SK-N-SH (cell line): ENCODE data around the gene SELPLG. TPM values are rescaled to one million over a fixed set of nuclear protein-coding genes. Genes with fewer than 3 reads are reported as not detected.

ENCODE experiments used
- CTCF ChIA-PET: fragments of 300-600, 350-600 bp; formaldehyde crosslinking; extraction: SDS; loops from one replicate; lab custom pipeline; 2021; lab: Yijun Ruan, JAX
- POLR2A ChIA-PET: fragments of 350-600 bp; sonication (Branson Sonifier 250); formaldehyde crosslinking; extraction: SDS; loops from one replicate; lab custom pipeline; 2020; ENCODE audit warnings: antibody characterized with exemption, inconsistent platforms; lab: Yijun Ruan, JAX
- DNase-seq: peaks from one replicate; pipeline ENCODE4 v3.0.0; 2012
- H2AFZ ChIP-seq: fragments of 200-600 bp; sonication (generic); 2 replicates; pipeline ENCODE4 v1.8.1; 2016; ENCODE audit warnings: antibody characterized with exemption, mild to moderate bottlenecking, low read depth
- H3F3A ChIP-seq: fragments of 200-600 bp; sonication (generic); replicated peaks from 2 replicates; pipeline ENCODE3; 2016; ENCODE audit warnings: antibody characterized with exemption, mild to moderate bottlenecking; ENCODE audit not compliant: insufficient read depth
- H3K27ac ChIP-seq, 2 experiments: fragments of 200-500 bp in 1 of 2; fragments of 200-600 bp in 1 of 2; sonication (Bioruptor generic) in 1 of 2; sonication (generic), shearing (Covaris generic) in 1 of 2; 2 replicates each; pipeline versions ENCODE4 v1.5.1 to v1.6.1; 2014 to 2016; ENCODE audit warnings: low read depth in 2 of 2, inconsistent platforms in 1 of 2, low read length in 1 of 2, mild to moderate bottlenecking in 1 of 2, mixed read lengths in 1 of 2
- H3K27me3 ChIP-seq: fragments of 200-600 bp; sonication (generic), shearing (Covaris generic); 2 replicates; pipeline ENCODE4 v1.6.1; 2016; ENCODE audit warnings: mixed run types; ENCODE audit not compliant: insufficient read depth
- H3K36me3 ChIP-seq, 2 experiments: fragments of 200-500 bp in 1 of 2; fragments of 200-600 bp in 1 of 2; sonication (Bioruptor generic) in 1 of 2; sonication (generic) in 1 of 2; replicated peaks in 1 of 2; 2 replicates each; pipeline versions ENCODE3 to v1.5.1; 2014 to 2016; ENCODE audit warnings: low read length in 1 of 2, mild to moderate bottlenecking in 1 of 2; ENCODE audit not compliant: insufficient read depth in 2 of 2, control insufficient read depth in 1 of 2
- H3K4me1 ChIP-seq, 2 experiments: fragments of 200-500 bp in 1 of 2; fragments of 200-600 bp in 1 of 2; sonication (Bioruptor generic) in 1 of 2; sonication (generic), shearing (Covaris generic) in 1 of 2; 2 replicates each; pipeline versions ENCODE4 v1.5.1 to v1.6.1; 2014 to 2016; ENCODE audit warnings: low read depth in 1 of 2, low read length in 1 of 2, mixed run types in 1 of 2; ENCODE audit not compliant: insufficient read depth in 2 of 2, control insufficient read depth in 1 of 2
- H3K4me2 ChIP-seq: fragments of 200-600 bp; sonication (generic), shearing (Covaris generic); 2 replicates; pipeline ENCODE4 v1.6.1; 2017; ENCODE audit warnings: mixed run types
- H3K4me3 ChIP-seq, 2 experiments: fragments of 200-500 bp in 1 of 2; fragments of 200-600 bp in 1 of 2; sonication (Bioruptor generic) in 1 of 2; sonication (generic), shearing (Covaris generic) in 1 of 2; 2 replicates each; pipeline versions ENCODE4 v1.5.1 to v1.8.1; 2014 to 2016; ENCODE audit warnings: low read depth in 2 of 2, inconsistent platforms in 1 of 2, low read length in 1 of 2, mild to moderate bottlenecking in 1 of 2, mixed read lengths in 1 of 2, moderate library complexity in 1 of 2
- H3K79me2 ChIP-seq: fragments of 200-600 bp; sonication (generic); 2 replicates; pipeline ENCODE4 v1.8.1; 2017; ENCODE audit warnings: mild to moderate bottlenecking; ENCODE audit not compliant: insufficient read depth
- H3K9ac ChIP-seq: fragments of 200-600 bp; sonication (generic); 2 replicates; pipeline ENCODE4 v1.6.1; 2017; ENCODE audit warnings: mixed run types
- H3K9me2 ChIP-seq: fragments of 200-600 bp; sonication (generic); 2 replicates; pipeline ENCODE4 v1.6.1; 2017; ENCODE audit warnings: mixed run types
- H3K9me3 ChIP-seq: fragments of 200-600 bp; sonication (generic); 2 replicates; pipeline ENCODE4 v1.6.1; 2017; ENCODE audit warnings: mixed run types, mild to moderate bottlenecking, moderate library complexity
- H4K20me1 ChIP-seq: fragments of 200-600 bp; sonication (generic); 2 replicates; pipeline ENCODE4 v1.6.1; 2017; ENCODE audit warnings: mild to moderate bottlenecking, mixed run types; ENCODE audit not compliant: insufficient read depth
- CTCF ChIP-seq: fragments of 200-600 bp; sonication (generic); IDR thresholded peaks from 2 replicates; pipeline ENCODE4 v1.6.1; 2017; ENCODE audit warnings: antibody characterized with exemption, mild to moderate bottlenecking, moderate library complexity
- ELF1 ChIP-seq: IDR thresholded peaks from 2 replicates; pipeline ENCODE4 v1.4.0; 2012
- EP300 ChIP-seq, 2 experiments: IDR thresholded peaks; 2 replicates each; pipeline versions ENCODE4 v1.4.0 to v1.6.1; 2012; ENCODE audit warnings: borderline replicate concordance in 1 of 2, low read depth in 1 of 2, low read length in 1 of 2
- GATA2 ChIP-seq: sonication (generic); formaldehyde crosslinking; IDR thresholded peaks from 2 replicates; pipeline ENCODE4 v1.5.0; 2020; ENCODE audit warnings: mild to moderate bottlenecking, missing genetic modification reagents
- JUND ChIP-seq: IDR thresholded peaks from 2 replicates; pipeline ENCODE4 v1.4.0; 2012
- RAD21 ChIP-seq: IDR thresholded peaks from 2 replicates; pipeline ENCODE4 v1.6.1; 2012; ENCODE audit warnings: mild to moderate bottlenecking, low read length
- RFX5 ChIP-seq: IDR thresholded peaks from 2 replicates; pipeline ENCODE4 v1.6.1; 2012; ENCODE audit warnings: mild to moderate bottlenecking, improper control_type of control experiment, low read length
- TCF12 ChIP-seq: IDR thresholded peaks from 2 replicates; pipeline ENCODE4 v1.4.0; 2012
- TEAD4 ChIP-seq: IDR thresholded peaks from 2 replicates; pipeline ENCODE4 v1.4.0; 2012; ENCODE audit warnings: mild to moderate bottlenecking, borderline replicate concordance; ENCODE audit not compliant: insufficient read depth
- YY1 ChIP-seq: IDR thresholded peaks from 2 replicates; pipeline ENCODE4 v1.4.0; 2012; ENCODE audit warnings: low read depth, mild to moderate bottlenecking
- WGBS: methylation state at CpG from one replicate; pipeline ENCODE4 v1.1.6; 2017; ENCODE audit warnings: low lambda C conversion rate; 5-methylcytosine and 5-hydroxymethylcytosine counted together
- polyA plus RNA-seq, 3 experiments: library from polyadenylated mRNA; depleted of rRNA; stranded (reverse); fragments of >200 nt; gene quantifications; 2 replicates each; pipeline ENCODE4 v1.2.3, GENCODE V29; 2012

SELPLG gene
- polyA plus RNA-seq, 1 of the 3 experiments (the other 2 are of a cell fraction), result 2.8 TPM

- Histone ChIP-seq H3K9me3 (no peaks in the 10 kb centered on the region), H3K9me2 (no peaks in the 10 kb centered on the region), H3F3A (no peaks in the 10 kb centered on the region), H3K4me1 (peaks cover 0 to 10% of the 10 kb centered on the region in 2 experiments; a peak in 1 of 4 replicates), H3K79me2 (no peaks in the 10 kb centered on the region), H3K27me3 (no peaks in the 10 kb centered on the region), H2AFZ (no peak overlapping the region), H3K4me3 (no peak overlapping the region), H3K9ac (no peak overlapping the region), H3K4me2 (no peak overlapping the region), H4K20me1 (no peaks in the 10 kb centered on the region), H3K27ac (no peak overlapping the region), H3K36me3 (no peaks in the 10 kb centered on the region)
- 82% methylated on average over 7 of the region's 7 CpGs for WGBS
- ChIA-PET POLR2A (no interaction called here), CTCF (interaction anchor here (1.8 to 4.7 kb wide), 2 partner anchors 15 to 34 kb away, joined by 4 to 38 read pairs; no protein-coding TSS in a partner anchor)
- TF ChIP-seq JUND, result no peak
- no peak for TF ChIP-seq RAD21
- no peak for TF ChIP-seq CTCF
- DNase-seq, result no peak
Observed at GRCh38 chr12:108583991-108584390, 49.7 kb downstream of the SELPLG start.

- H3F3A ChIP-seq, result no peaks in the 10 kb centered on the region
- H3K27me3 ChIP-seq, result no peaks in the 10 kb centered on the region
- no peak overlapping the region for H3K4me3 ChIP-seq
- WGBS, result 87% methylated on average over 10 of the region's 10 CpGs
- no peaks in the 10 kb centered on the region for H3K9me2 ChIP-seq
- H3K36me3 ChIP-seq, result no peaks in the 10 kb centered on the region
- H3K4me2 ChIP-seq, result no peak overlapping the region
- ChIA-PET POLR2A (no interaction called here), CTCF (interaction anchor here (1.6 to 4.7 kb wide), 3 partner anchors 12 to 34 kb away, joined by 4 to 38 read pairs (median 8); no protein-coding TSS in a partner anchor)
- TF ChIP-seq RAD21 (no peak), ELF1 (no peak), TCF12 (no peak), GATA2 (CRISPR knock-in tag) (no peak), CTCF (no peak), TEAD4 (no peak), YY1 (no peak), RFX5 (no peak), EP300 (IDR thresholded peaks at IDR 0.05; ENCODE audit: borderline replicate concordance in 1 of 2, low read depth in 1 of 2, low read length in 1 of 2) (no peak)
- H2AFZ ChIP-seq, result no peak overlapping the region
- DNase-seq, result no peak
- peaks cover 0 to 5% of the 10 kb centered on the region in 2 experiments; a peak in 1 of 4 replicates for H3K4me1 ChIP-seq
- no peak overlapping the region for H3K9ac ChIP-seq
- H3K9me3 ChIP-seq, result no peaks in the 10 kb centered on the region
- H4K20me1 ChIP-seq, result no peaks in the 10 kb centered on the region
- no peak overlapping the region for H3K27ac ChIP-seq
- H3K79me2 ChIP-seq, result no peaks in the 10 kb centered on the region
Observed at GRCh38 chr12:108582978-108583770, 50.5 kb downstream of the SELPLG start.
